ENCODE measurements around the gene ZNF732. TPM values are rescaled to one million over a fixed set of nuclear protein-coding genes. Genes with fewer than 3 reads are reported as not detected.

Gene ZNF732
- total RNA-seq (ENCODE audit: low replicate concordance) = 0.27 and 0.57 TPM in 2 replicates

- TF ChIP-seq CTCF (IDR thresholded peaks at IDR 0.05; ENCODE audit: insufficient read depth, low read length) = no peak
- peak within 1 kb of the TSS; percentile 25 for H3K4me3 ChIP-seq (ENCODE audit: low read depth, low read length)
- DNase-seq (ENCODE audit: low read depth) = peak; percentile 14
Observed at GRCh38 chr4:304969-305680, at the start of gene ZNF732. TSS of gene ZNF732 (minus strand) at chr4:305474. CDS start at chr4:305310, 164 bp downstream.

GRCh38 chr4:340011-340410 is 34.7 kb upstream of the ZNF732 start:
- DNase-seq (ENCODE audit: low read depth) = no peak
- TF ChIP-seq CTCF (IDR thresholded peaks at IDR 0.05; ENCODE audit: insufficient read depth, low read length) = peak; percentile 42
- no peak overlapping the region for H3K4me3 ChIP-seq (ENCODE audit: low read depth, low read length)

- peak overlapping the region; percentile 81 for H3K4me3 ChIP-seq (ENCODE audit: low read depth, low read length)
- no peak for TF ChIP-seq CTCF (IDR thresholded peaks at IDR 0.05; ENCODE audit: insufficient read depth, low read length)
- DNase-seq (ENCODE audit: low read depth) = peak; percentile 2
Observed at GRCh38 chr4:338759-339097, 33.5 kb upstream of the ZNF732 start.

GRCh38 chr4:337932-338758 is 32.9 kb upstream of the ZNF732 start:
- peak; percentile 45 for DNase-seq (ENCODE audit: low read depth)
- peak overlapping the region; percentile 81 for H3K4me3 ChIP-seq (ENCODE audit: low read depth, low read length)
- no peak for TF ChIP-seq CTCF (IDR thresholded peaks at IDR 0.05; ENCODE audit: insufficient read depth, low read length)

- DNase-seq (ENCODE audit: low read depth) = peak; percentile 98
- no peak for TF ChIP-seq CTCF (IDR thresholded peaks at IDR 0.05; ENCODE audit: insufficient read depth, low read length)
- peak within 1 kb of the TSS; percentile 81 for H3K4me3 ChIP-seq (ENCODE audit: low read depth, low read length)
Observed at GRCh38 chr4:337143-337931, 32.1 kb upstream of the ZNF732 start, which contains the start of gene ZNF141. TSS of gene ZNF141 (plus strand) at chr4:337814. CDS start at chr4:337984, 170 bp downstream.

- TF ChIP-seq CTCF (IDR thresholded peaks at IDR 0.05; ENCODE audit: insufficient read depth, low read length) = no peak
- peak overlapping the region; percentile 81 for H3K4me3 ChIP-seq (ENCODE audit: low read depth, low read length)
- DNase-seq (ENCODE audit: low read depth) = no peak
Observed at GRCh38 chr4:336893-337142, 31.5 kb upstream of the ZNF732 start.

Measured in fibroblast of the aortic adventitia (primary cell).